Smooth muscle cell (in vitro differentiated cells): ENCODE data around the gene TRIP6. TPM values are rescaled to one million over a fixed set of nuclear protein-coding genes. Genes with fewer than 3 reads are reported as not detected.

Experiments
- DNase-seq: peaks from one replicate; lab custom pipeline; 2025; ENCODE audit not compliant: unreplicated experiment; lab: John Stamatoyannopoulos, UW
- H2AFZ ChIP-seq: fragments of 200-600 bp; sonication (generic); 2 replicates; pipeline ENCODE4 v1.6.0; 2016; ENCODE audit warnings: antibody characterized with exemption, low read depth, mild to moderate bottlenecking
- H3F3A ChIP-seq: fragments of 200-600 bp; sonication (generic); 2 replicates; pipeline ENCODE4 v1.6.0; 2017; ENCODE audit warnings: antibody characterized with exemption, low read depth
- H3K27ac ChIP-seq: fragments of 200-600 bp; sonication (generic); 2 replicates; pipeline ENCODE4 v1.5.1; 2016; ENCODE audit warnings: low read depth, mild to moderate bottlenecking
- H3K27me3 ChIP-seq: fragments of 200-600 bp; sonication (generic); 2 replicates; pipeline ENCODE4 v1.6.1; 2016; ENCODE audit warnings: low read depth, mild to moderate bottlenecking
- H3K36me3 ChIP-seq: fragments of 200-600 bp; sonication (generic); 2 replicates; pipeline ENCODE4 v1.5.1; 2016; ENCODE audit warnings: low read depth
- H3K4me1 ChIP-seq: fragments of 200-600 bp; sonication (generic); 2 replicates; pipeline ENCODE4 v1.5.1; 2016; ENCODE audit warnings: low read depth
- H3K4me2 ChIP-seq: fragments of 200-600 bp; sonication (generic); 2 replicates; pipeline ENCODE4 v1.6.0; 2016; ENCODE audit warnings: mild to moderate bottlenecking
- H3K4me3 ChIP-seq: fragments of 200-600 bp; sonication (generic); 2 replicates; pipeline ENCODE4 v1.5.1; 2016; ENCODE audit warnings: mild to moderate bottlenecking
- H3K79me2 ChIP-seq: fragments of 200-600 bp; sonication (generic); 2 replicates; pipeline ENCODE4 v1.6.0; 2016; ENCODE audit warnings: low read depth, mild to moderate bottlenecking
- H3K9ac ChIP-seq: fragments of 200-600 bp; sonication (generic); 2 replicates; pipeline ENCODE4 v1.6.0; 2016; ENCODE audit warnings: low read depth
- H3K9me3 ChIP-seq: fragments of 200-600 bp; sonication (generic); replicated peaks from 2 replicates; pipeline ENCODE4 v1.5.1; 2016; ENCODE audit warnings: low read depth
- H4K20me1 ChIP-seq: fragments of 200-600 bp; sonication (generic); 2 replicates; pipeline ENCODE4 v1.6.0; 2016; ENCODE audit warnings: low read depth
- WGBS: methylation state at CpG from one replicate; pipeline ENCODE4 v1.1.7; 2016; ENCODE audit warnings: low lambda C conversion rate; 5-methylcytosine and 5-hydroxymethylcytosine counted together
- polyA plus RNA-seq: library from polyadenylated mRNA; unstranded; fragments of >200 nt; fragmentation: Nextera tagmentation; extraction: Ambion mirVana; gene quantifications from 2 replicates; pipeline ENCODE4 v1.2.1, GENCODE V29; 2016
- total RNA-seq: library from RNA; depleted of rRNA; stranded (reverse); fragments of >200 nt; gene quantifications from 2 replicates; pipeline ENCODE4 v1.2.3, GENCODE V29; 2014
- TF ChIP-seq, protein P1 (sequence below): fragments of 200-600 bp; sonication (generic); IDR thresholded peaks from 2 replicates; pipeline ENCODE4 v1.5.1; 2017; ENCODE audit warnings: borderline replicate concordance, mild to moderate bottlenecking, antibody characterized with exemption; ENCODE audit not compliant: insufficient read depth, poor library complexity, severe bottlenecking

TRIP6 gene
- total and polyA plus RNA-seq, 2 experiments from 2014 or later = 46.8 to 65.6 TPM

DNA sequence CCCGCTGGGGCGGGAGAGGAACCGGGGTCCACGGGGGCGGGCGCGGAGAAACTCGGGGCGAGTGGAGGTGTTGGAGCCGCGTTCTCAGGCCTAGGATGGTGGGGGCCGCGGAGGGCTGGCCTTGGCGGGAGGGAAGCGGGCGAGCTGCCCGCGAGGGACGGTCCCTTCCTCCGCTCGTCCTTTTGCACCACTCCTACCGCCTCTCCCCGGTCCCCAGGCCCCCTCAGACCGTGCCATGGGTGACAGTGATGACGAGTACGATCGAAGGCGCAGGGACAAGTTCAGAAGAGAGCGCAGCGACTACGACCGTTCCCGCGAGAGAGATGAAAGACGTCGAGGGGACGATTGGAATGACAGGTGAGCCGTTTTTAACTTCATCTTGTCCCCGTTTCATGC lies 8.2 kb downstream of the TRIP6 start:
- Histone ChIP-seq H2AFZ (peak overlapping the region; percentile 77), H3K79me2 (peaks cover 54% of the 10 kb centered on the region), H3K9ac (peak overlapping the region; percentile 98), H3K27me3 (no peaks in the 10 kb centered on the region), H4K20me1 (peaks cover 50% of the 10 kb centered on the region), H3K36me3 (peaks cover 11% of the 10 kb centered on the region), H3F3A (peaks cover 10% of the 10 kb centered on the region), H3K9me3 (no peaks in the 10 kb centered on the region), H3K4me3 (peak overlapping the region; percentile 100), H3K27ac (peak overlapping the region; percentile 97), H3K4me2 (peak overlapping the region; percentile 90), H3K4me1 (peaks cover 20% of the 10 kb centered on the region)
- TF ChIP-seq, protein P1, sequence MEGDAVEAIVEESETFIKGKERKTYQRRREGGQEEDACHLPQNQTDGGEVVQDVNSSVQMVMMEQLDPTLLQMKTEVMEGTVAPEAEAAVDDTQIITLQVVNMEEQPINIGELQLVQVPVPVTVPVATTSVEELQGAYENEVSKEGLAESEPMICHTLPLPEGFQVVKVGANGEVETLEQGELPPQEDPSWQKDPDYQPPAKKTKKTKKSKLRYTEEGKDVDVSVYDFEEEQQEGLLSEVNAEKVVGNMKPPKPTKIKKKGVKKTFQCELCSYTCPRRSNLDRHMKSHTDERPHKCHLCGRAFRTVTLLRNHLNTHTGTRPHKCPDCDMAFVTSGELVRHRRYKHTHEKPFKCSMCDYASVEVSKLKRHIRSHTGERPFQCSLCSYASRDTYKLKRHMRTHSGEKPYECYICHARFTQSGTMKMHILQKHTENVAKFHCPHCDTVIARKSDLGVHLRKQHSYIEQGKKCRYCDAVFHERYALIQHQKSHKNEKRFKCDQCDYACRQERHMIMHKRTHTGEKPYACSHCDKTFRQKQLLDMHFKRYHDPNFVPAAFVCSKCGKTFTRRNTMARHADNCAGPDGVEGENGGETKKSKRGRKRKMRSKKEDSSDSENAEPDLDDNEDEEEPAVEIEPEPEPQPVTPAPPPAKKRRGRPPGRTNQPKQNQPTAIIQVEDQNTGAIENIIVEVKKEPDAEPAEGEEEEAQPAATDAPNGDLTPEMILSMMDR = no peak
- WGBS = under 1% methylated on average over 26 of the region's 39 CpGs
- no peak for DNase-seq

DNA sequence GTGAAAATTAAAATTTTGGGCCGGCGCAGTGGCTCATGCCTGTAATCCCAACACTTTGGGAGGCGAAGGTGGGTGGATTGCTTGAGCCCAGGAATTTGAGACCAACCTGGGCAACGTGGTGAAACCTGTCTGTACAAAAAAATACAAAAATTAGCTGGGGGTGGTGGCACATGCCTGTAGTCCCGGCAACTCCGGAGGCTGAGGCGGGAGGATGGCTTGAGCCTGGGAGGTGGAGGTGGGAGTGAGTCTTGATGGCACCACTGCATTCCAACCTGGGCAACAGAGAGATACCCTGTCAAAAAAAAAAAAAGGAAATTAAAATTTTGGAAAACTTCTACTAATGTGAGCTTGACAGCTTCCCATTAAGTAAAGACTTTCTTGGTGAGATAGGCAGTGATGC lies 10.8 kb downstream of the TRIP6 start:
- Histone ChIP-seq H3F3A (peaks cover 9% of the 10 kb centered on the region), H4K20me1 (peaks cover 73% of the 10 kb centered on the region), H3K4me1 (peaks cover 20% of the 10 kb centered on the region), H3K79me2 (peaks cover 71% of the 10 kb centered on the region), H3K9ac (no peak overlapping the region), H3K27ac (no peak overlapping the region), H3K4me3 (no peak overlapping the region), H2AFZ (no peak overlapping the region), H3K9me3 (no peaks in the 10 kb centered on the region), H3K27me3 (no peaks in the 10 kb centered on the region), H3K4me2 (no peak overlapping the region), H3K36me3 (peaks cover 11% of the 10 kb centered on the region)
- WGBS = 85% methylated on average over 7 of the region's 7 CpGs
- TF ChIP-seq, protein P1 = no peak
- no peak for DNase-seq

DNA sequence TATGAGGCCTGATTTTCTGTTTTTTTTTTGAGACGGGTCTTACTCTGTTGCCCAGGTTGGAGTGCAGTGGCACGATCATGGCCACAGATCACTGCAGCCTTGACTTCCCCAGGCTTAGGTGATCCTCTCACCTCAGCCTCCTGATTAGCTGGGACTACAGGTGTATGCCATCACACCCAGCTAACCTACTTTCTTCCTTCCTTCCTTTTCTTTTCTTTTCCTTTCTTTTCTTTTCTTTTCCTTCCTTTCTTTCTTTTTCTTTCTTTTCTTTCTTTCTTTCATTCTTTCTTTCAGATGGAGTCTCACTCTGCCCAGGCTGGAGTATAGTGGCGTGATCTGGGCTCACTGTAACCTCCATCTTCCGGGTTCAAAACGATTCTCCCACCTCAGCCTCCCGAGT lies 11.5 kb downstream of the TRIP6 start:
- peaks cover 4% of the 10 kb centered on the region for H3F3A ChIP-seq
- WGBS = 93% methylated on average over 6 of the region's 6 CpGs
- DNase-seq = no peak
- H3K4me2 ChIP-seq = no peak overlapping the region
- peaks cover 80% of the 10 kb centered on the region for H4K20me1 ChIP-seq
- no peaks in the 10 kb centered on the region for H3K27me3 ChIP-seq
- no peak overlapping the region for H3K9ac ChIP-seq
- TF ChIP-seq, protein P1 = no peak
- peaks cover 20% of the 10 kb centered on the region for H3K4me1 ChIP-seq
- no peak overlapping the region for H3K4me3 ChIP-seq
- H3K36me3 ChIP-seq = peaks cover 11% of the 10 kb centered on the region
- no peak overlapping the region for H3K27ac ChIP-seq
- peaks cover 72% of the 10 kb centered on the region for H3K79me2 ChIP-seq
- no peaks in the 10 kb centered on the region for H3K9me3 ChIP-seq
- H2AFZ ChIP-seq = no peak overlapping the region

DNA sequence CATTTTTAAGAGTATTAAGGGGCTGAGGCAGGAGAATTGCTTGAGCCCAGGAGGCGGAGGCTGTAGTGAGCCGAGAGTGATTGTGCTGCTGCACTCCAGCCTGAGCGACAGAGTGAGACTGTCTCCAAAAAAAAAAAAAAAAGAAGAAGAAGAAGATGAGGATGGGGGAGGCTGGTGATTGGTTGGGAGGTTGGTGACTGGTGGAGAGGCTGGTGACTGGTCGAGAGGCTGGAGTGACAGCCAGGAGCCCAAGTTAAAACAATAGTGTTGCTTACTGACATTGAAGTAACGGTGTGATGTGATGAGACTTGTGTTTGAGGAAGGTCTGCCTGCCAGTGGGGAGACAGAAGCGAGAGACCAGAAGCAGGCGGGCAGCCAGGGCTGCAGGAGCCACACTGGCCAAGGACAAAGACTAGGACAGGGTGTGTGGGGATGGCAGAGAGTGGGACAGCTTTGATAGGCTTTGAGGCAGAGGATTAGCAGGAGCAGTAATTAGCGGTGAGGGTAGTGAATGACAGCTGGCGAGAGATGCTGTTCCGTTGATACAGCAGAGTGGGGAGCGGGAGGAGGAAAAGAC lies 12.6 kb downstream of the TRIP6 start:
- Histone ChIP-seq H3K4me1 (peaks cover 20% of the 10 kb centered on the region), H3K4me2 (no peak overlapping the region), H3K27ac (no peak overlapping the region), H3K79me2 (peaks cover 72% of the 10 kb centered on the region), H3K27me3 (no peaks in the 10 kb centered on the region), H3K36me3 (peaks cover 11% of the 10 kb centered on the region), H3K4me3 (no peak overlapping the region), H3K9ac (no peak overlapping the region), H3K9me3 (no peaks in the 10 kb centered on the region), H2AFZ (no peak overlapping the region), H4K20me1 (peaks cover 81% of the 10 kb centered on the region), H3F3A (peaks cover 10% of the 10 kb centered on the region)
- TF ChIP-seq, protein P1 = no peak
- WGBS = 88% methylated on average over 11 of the region's 11 CpGs
- no peak for DNase-seq
